C4-2B (cell line): ENCODE measurements around the gene SLC6A2.

Experiments
- ZFX ChIP-seq: fragments of 450-650 bp; IDR thresholded peaks from 2 replicates; pipeline ENCODE4 v1.6.1; 2017
- TF ChIP-seq, protein P1 (sequence below): fragments of 450-650 bp; conservative IDR thresholded peaks from 2 replicates; pipeline ENCODE4 v1.5.1; 2017; ENCODE audit warnings: mild to moderate bottlenecking

GRCh38 chr16:55663765-55664677 is 8.2 kb downstream of the SLC6A2 start:
- TF ChIP-seq, protein P1, sequence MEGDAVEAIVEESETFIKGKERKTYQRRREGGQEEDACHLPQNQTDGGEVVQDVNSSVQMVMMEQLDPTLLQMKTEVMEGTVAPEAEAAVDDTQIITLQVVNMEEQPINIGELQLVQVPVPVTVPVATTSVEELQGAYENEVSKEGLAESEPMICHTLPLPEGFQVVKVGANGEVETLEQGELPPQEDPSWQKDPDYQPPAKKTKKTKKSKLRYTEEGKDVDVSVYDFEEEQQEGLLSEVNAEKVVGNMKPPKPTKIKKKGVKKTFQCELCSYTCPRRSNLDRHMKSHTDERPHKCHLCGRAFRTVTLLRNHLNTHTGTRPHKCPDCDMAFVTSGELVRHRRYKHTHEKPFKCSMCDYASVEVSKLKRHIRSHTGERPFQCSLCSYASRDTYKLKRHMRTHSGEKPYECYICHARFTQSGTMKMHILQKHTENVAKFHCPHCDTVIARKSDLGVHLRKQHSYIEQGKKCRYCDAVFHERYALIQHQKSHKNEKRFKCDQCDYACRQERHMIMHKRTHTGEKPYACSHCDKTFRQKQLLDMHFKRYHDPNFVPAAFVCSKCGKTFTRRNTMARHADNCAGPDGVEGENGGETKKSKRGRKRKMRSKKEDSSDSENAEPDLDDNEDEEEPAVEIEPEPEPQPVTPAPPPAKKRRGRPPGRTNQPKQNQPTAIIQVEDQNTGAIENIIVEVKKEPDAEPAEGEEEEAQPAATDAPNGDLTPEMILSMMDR: no peak
- TF ChIP-seq ZFX: no peak
